Measurements from ENCODE around the gene CKS2. TPM values are rescaled to one million over a fixed set of nuclear protein-coding genes. Genes with fewer than 3 reads are reported as not detected.
A peak's percentile ranks its signal among the peaks of the same experiment; 100 is the strongest.

Gene CKS2
- total RNA-seq, 1 donor, result 228 TPM

DNA sequence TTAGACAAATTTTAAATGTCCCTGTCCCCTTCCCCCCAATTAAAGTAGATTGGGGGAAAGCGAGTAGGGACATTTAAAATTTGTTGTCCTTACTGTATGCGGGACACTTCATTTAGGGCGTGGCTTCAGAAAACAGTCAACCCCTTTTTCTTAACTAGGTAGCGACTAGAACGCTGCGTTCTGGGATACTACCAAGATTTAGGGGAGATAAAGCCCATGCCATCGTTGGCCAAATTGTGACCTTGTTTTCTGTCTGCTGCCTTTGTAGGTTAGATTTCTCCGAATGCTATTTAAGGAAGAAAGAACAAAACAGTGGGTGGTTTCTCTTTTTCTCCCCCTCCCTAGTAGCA lies 1.2 kb downstream of the CKS2 start:
- TF ChIP-seq, protein P1, sequence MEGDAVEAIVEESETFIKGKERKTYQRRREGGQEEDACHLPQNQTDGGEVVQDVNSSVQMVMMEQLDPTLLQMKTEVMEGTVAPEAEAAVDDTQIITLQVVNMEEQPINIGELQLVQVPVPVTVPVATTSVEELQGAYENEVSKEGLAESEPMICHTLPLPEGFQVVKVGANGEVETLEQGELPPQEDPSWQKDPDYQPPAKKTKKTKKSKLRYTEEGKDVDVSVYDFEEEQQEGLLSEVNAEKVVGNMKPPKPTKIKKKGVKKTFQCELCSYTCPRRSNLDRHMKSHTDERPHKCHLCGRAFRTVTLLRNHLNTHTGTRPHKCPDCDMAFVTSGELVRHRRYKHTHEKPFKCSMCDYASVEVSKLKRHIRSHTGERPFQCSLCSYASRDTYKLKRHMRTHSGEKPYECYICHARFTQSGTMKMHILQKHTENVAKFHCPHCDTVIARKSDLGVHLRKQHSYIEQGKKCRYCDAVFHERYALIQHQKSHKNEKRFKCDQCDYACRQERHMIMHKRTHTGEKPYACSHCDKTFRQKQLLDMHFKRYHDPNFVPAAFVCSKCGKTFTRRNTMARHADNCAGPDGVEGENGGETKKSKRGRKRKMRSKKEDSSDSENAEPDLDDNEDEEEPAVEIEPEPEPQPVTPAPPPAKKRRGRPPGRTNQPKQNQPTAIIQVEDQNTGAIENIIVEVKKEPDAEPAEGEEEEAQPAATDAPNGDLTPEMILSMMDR (IDR thresholded peaks at IDR 0.05; ENCODE audit: insufficient read depth, low read depth, low read length), result no peak
- peak overlapping the region; percentile 75 for H3K4me3 ChIP-seq (ENCODE audit: low read depth, low read length)
- DNase-seq (ENCODE audit: low read depth), result no peak

DNA sequence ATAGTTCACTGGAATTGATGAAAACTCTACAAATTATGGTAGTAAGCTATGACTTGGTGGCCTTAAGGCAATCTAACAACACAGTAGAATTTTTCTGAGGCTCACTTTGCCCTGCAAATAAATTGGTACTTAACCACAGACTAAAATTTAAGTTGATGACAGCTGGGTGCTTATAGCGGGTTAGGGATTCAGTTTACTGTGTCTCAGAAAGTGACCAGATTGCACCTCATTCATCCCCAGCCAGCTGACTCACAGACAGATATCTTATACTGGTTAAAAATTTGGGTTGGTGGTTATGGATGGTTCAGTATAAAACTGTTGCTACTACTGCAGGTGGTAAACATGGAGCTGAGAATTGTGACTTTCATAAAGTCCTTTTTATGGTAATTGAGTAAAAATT lies 2.8 kb downstream of the CKS2 start:
- DNase-seq (ENCODE audit: low read depth), result no peak
- TF ChIP-seq, protein P1 (IDR thresholded peaks at IDR 0.05; ENCODE audit: insufficient read depth, low read depth, low read length), result no peak
- H3K4me3 ChIP-seq (ENCODE audit: low read depth, low read length), result peak overlapping the region; percentile 75

DNA sequence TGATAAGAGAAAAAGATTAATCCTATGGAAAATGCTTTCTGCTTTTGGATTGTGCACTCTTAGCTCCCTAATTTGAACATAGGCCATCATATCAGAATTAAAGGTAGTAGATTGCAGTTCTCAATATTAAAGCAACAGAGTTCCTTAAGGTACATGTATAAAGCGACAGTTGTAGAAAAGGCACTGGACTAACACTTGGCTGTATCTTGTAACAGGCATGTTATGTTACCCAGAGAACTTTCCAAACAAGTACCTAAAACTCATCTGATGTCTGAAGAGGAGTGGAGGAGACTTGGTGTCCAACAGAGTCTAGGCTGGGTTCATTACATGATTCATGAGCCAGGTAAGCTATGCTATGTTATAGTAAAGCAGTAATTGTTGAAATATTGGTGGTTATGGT lies 4.0 kb downstream of the CKS2 start:
- DNase-seq (ENCODE audit: low read depth), result no peak
- TF ChIP-seq, protein P1 (IDR thresholded peaks at IDR 0.05; ENCODE audit: insufficient read depth, low read depth, low read length), result no peak
- H3K4me3 ChIP-seq (ENCODE audit: low read depth, low read length), result no peak overlapping the region

DNA sequence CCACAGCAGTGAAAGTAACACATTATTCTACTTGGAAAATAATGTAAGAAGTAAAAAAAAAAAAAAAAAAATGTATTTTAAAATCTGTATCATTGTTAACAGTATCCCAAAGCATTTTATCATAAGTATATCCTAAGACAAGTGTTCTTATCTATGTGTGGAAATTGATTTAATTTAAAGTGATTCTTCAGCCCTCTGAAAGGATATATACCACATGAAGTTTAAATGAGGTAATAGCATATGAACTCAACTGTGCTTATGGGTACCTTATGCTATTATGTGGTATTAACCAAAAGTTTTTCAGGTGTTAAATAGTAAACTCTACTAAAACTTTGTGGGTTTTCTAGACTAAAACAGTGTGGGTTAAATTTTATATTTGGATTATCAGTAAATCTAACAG lies 4.5 kb downstream of the CKS2 start:
- DNase-seq (ENCODE audit: low read depth), result no peak

DNA sequence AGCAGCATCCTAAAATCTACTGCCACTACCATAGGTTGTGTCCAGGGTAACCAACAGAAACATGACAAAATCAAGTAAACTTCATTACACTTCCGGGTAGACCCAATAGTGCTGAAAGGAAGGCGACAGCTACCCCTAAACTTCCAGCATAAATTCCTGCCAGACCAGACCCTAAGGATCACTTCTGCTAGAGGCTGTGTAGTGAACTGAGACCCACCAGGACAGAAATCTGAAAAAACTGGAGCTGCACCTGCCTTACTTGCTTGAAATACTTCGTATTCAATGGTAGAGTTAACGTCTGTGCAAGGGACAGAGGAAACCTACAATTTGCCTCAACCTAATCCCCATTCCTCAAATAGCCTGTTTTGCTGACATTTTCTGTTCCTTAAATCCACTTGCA lies 6.3 kb downstream of the CKS2 start:
- TF ChIP-seq, protein P1 (IDR thresholded peaks at IDR 0.05; ENCODE audit: insufficient read depth, low read depth, low read length), result no peak
- DNase-seq (ENCODE audit: low read depth), result no peak
- no peak overlapping the region for H3K4me3 ChIP-seq (ENCODE audit: low read depth, low read length)

More for the DNA sequence above, 4.5 kb downstream of the CKS2 start:
- no peak overlapping the region for H3K4me3 ChIP-seq (ENCODE audit: low read depth, low read length)
- TF ChIP-seq, protein P1 (IDR thresholded peaks at IDR 0.05; ENCODE audit: insufficient read depth, low read depth, low read length), result no peak

DNA sequence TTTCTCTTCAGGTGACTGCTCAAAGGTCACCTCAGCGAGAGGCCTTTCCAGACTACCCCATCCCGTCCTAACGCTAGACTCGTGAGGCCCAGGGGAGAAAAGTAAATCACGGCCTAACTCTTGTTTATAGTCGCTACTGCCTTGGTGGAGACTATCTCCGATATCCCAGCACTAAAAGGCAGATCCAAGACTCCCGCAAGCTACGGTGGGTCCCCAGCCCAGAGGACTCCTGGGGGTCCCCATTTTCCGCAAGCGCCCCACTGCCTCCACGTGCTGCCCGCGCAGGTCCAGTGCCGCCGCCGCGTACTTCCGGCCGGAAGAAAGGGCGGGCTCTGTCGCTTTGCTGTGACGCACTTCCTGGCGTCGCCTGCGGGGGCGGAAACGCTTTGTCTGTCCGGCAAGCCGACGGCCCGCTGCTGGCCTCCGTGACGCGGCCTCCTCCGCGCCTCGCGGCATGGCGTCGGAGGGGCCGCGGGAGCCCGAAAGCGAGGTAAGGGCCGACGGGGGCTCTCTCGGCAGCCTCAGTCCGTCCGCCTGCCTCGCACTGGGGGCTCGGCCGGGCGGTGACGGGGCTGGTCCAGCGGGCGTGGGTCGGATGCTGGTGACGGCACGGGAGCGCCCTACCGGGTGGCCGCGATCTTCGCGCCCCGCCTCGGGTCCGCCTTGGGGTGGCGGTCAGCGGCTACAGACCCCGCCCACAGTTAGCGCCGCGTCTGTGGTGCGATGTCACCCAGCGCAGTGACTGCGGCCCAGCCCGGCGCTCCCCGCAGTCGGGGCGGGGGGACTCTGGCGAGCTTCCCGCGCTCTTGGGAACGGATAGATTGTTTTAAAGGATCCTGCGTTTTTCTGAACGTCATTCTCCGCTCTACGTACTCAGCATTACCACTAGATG lies 7.4 kb downstream of the CKS2 start, which contains the start of gene SECISBP2:
SECISBP2 (plus strand) TSS at position 378 of the 892 bp plus-strand sequence; CDS start at position 455, 77 bp downstream.
- DNase-seq (ENCODE audit: low read depth), result peak; percentile 98
- H3K4me3 ChIP-seq (ENCODE audit: low read depth, low read length), result peak within 1 kb of the TSS; percentile 70
- TF ChIP-seq, protein P1 (IDR thresholded peaks at IDR 0.05; ENCODE audit: insufficient read depth, low read depth, low read length), result peak; percentile 62

All from fibroblast of villous mesenchyme (primary cell).